Keratinocyte (primary cell): ENCODE results near the gene CXCL6.

ENCODE experiments used
- CTCF ChIP-seq, 3 experiments: IDR thresholded peaks in 1 of 3; conservative IDR thresholded peaks in 1 of 3; optimal IDR thresholded peaks in 1 of 3; 2 replicates in 2 of 3; 3 replicates in 1 of 3; pipeline versions ENCODE3 to v1.5.1; 2011; ENCODE audit warnings: low read length in 3 of 3, mild to moderate bottlenecking in 3 of 3, moderate library complexity in 2 of 3, control low read depth in 1 of 3, inconsistent platforms in 1 of 3; ENCODE audit not compliant: insufficient read depth in 2 of 3; ENCODE audit errors: extremely low read depth in 1 of 3
- EZH2 ChIP-seq: IDR thresholded peaks from one replicate; pipeline ENCODE4 v1.6.1; 2012; ENCODE audit warnings: inconsistent platforms, mild to moderate bottlenecking, low read length, moderate library complexity

GRCh38 chr4:73875401-73875800 lies 38.9 kb downstream of the CXCL6 start:
- TF ChIP-seq CTCF (optimal IDR thresholded peaks at IDR 0.05 in 1 of 3, IDR thresholded peaks at IDR 0.05 in 1 of 3, conservative IDR thresholded peaks at IDR 0.05 in 1 of 3; ENCODE audit: extremely low read depth in 1 of 3, insufficient read depth in 2 of 3, low read length in 3 of 3) (no peak), EZH2 (no peak)
